Loucy (cell line): ENCODE measurements around the gene NAALAD2.

ENCODE experiments used
- H2AFZ ChIP-seq: fragments of 200-600 bp; sonication (generic); 2 replicates; pipeline ENCODE4 v1.6.0; 2016; ENCODE audit warnings: antibody characterized with exemption, mild to moderate bottlenecking, low read length, moderate library complexity
- H3F3A ChIP-seq: fragments of 200-600 bp; 2 replicates; pipeline ENCODE4 v1.6.0; 2016; ENCODE audit warnings: antibody characterized with exemption, low read depth, mild to moderate bottlenecking
- H3K27me3 ChIP-seq: fragments of 200-600 bp; sonication (generic); 2 replicates; pipeline ENCODE4 v1.6.1; 2014; ENCODE audit warnings: low read length, mild to moderate bottlenecking; ENCODE audit not compliant: insufficient read depth, poor library complexity, severe bottlenecking
- H3K36me3 ChIP-seq: fragments of 200-600 bp; sonication (generic); 2 replicates; pipeline ENCODE4 v1.6.1; 2016; ENCODE audit warnings: low read length; ENCODE audit not compliant: insufficient read depth
- H3K4me1 ChIP-seq: fragments of 200-600 bp; sonication (generic); 2 replicates; pipeline ENCODE4 v1.5.1; 2014; ENCODE audit warnings: low read length, mild to moderate bottlenecking; ENCODE audit not compliant: insufficient read depth, poor library complexity, severe bottlenecking
- H3K4me2 ChIP-seq: fragments of 200-600 bp; sonication (generic); 2 replicates; pipeline ENCODE4 v1.6.0; 2014; ENCODE audit warnings: antibody characterized with exemption, low read length, low read depth, mild to moderate bottlenecking; ENCODE audit not compliant: poor library complexity, severe bottlenecking
- H3K4me3 ChIP-seq: fragments of 200-600 bp; sonication (generic); 2 replicates; pipeline ENCODE4 v1.5.1; 2014; ENCODE audit warnings: low read length, mild to moderate bottlenecking, mixed read lengths; ENCODE audit not compliant: poor library complexity, severe bottlenecking
- H3K79me2 ChIP-seq: fragments of 200-600 bp; sonication (generic); 2 replicates; pipeline ENCODE4 v1.6.1; 2014; ENCODE audit warnings: low read length; ENCODE audit not compliant: insufficient read depth
- H3K9ac ChIP-seq: fragments of 200-600 bp; sonication (generic); 2 replicates; pipeline ENCODE4 v1.6.0; 2014; ENCODE audit warnings: mild to moderate bottlenecking, low read depth, low read length, moderate library complexity; ENCODE audit not compliant: poor library complexity, severe bottlenecking
- H3K9me2 ChIP-seq: fragments of 200-600 bp; sonication (generic); replicated peaks from 2 replicates; pipeline ENCODE4 v1.6.1; 2016; ENCODE audit warnings: low read depth, low read length, mixed read lengths
- H3K9me3 ChIP-seq: fragments of 200-600 bp; sonication (generic); 2 replicates; pipeline ENCODE4 v1.6.1; 2014; ENCODE audit warnings: mild to moderate bottlenecking, antibody characterized with exemption, low read length, low read depth; ENCODE audit not compliant: insufficient read depth
- H4K20me1 ChIP-seq: fragments of 200-600 bp; sonication (generic); 2 replicates; pipeline ENCODE4 v1.6.0; 2014; ENCODE audit warnings: antibody characterized with exemption, low read length, mild to moderate bottlenecking; ENCODE audit not compliant: insufficient read depth, poor library complexity, severe bottlenecking
- CTCF ChIP-seq: fragments of 200-600 bp; sonication (generic); conservative IDR thresholded peaks from 2 replicates; pipeline ENCODE4 v1.5.1; 2014; ENCODE audit warnings: mild to moderate bottlenecking, antibody characterized with exemption, low read length
- EZH2phosphoT487 ChIP-seq: fragments of 200-600 bp; IDR thresholded peaks from 2 replicates; pipeline ENCODE4 v1.6.1; 2018; ENCODE audit warnings: antibody characterized with exemption, mild to moderate bottlenecking, moderate library complexity, borderline replicate concordance

The NAALAD2 gene

GRCh38 chr11:90178751-90179150 is 44.3 kb downstream of the NAALAD2 start:
- Histone ChIP-seq H3K4me2 (no peak overlapping the region), H3K9me3 (no peaks in the 10 kb centered on the region), H3K36me3 (no peaks in the 10 kb centered on the region), H3K9ac (no peak overlapping the region), H3K27me3 (no peaks in the 10 kb centered on the region), H3K9me2 (no peaks in the 10 kb centered on the region), H2AFZ (no peak overlapping the region), H3K79me2 (no peaks in the 10 kb centered on the region), H3F3A (no peaks in the 10 kb centered on the region), H3K4me1 (no peaks in the 10 kb centered on the region), H4K20me1 (no peaks in the 10 kb centered on the region), H3K4me3 (no peak overlapping the region)
- TF ChIP-seq EZH2phosphoT487, result no peak
- no peak for TF ChIP-seq CTCF

DNA sequence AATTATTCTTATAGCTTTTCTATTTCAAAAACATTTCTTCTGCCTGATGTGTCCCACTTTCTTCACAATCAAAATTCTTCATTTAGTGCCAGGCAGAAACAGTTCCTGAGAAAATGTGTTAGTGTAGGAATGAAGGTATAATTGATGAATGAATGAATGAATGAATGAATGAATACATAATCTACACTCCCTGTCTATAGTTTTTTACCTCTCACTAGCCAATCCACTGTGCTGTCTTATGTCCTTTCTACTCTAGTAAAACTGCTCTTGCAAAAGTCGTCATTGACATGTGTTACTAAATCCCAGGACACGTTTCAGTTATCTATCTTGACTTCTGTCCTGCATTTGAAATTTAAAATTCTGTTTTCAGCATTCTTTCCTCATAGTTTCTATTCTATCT is 45.5 kb downstream of the NAALAD2 start:
- H2AFZ ChIP-seq, result no peak overlapping the region
- H3K79me2 ChIP-seq, result no peaks in the 10 kb centered on the region
- no peak overlapping the region for H3K9ac ChIP-seq
- TF ChIP-seq CTCF (no peak), EZH2phosphoT487 (no peak)
- no peak overlapping the region for H3K4me2 ChIP-seq
- no peaks in the 10 kb centered on the region for H3K4me1 ChIP-seq
- H3K4me3 ChIP-seq, result no peak overlapping the region
- no peaks in the 10 kb centered on the region for H3F3A ChIP-seq
- no peaks in the 10 kb centered on the region for H3K27me3 ChIP-seq
- H4K20me1 ChIP-seq, result no peaks in the 10 kb centered on the region
- no peaks in the 10 kb centered on the region for H3K9me2 ChIP-seq
- H3K36me3 ChIP-seq, result no peaks in the 10 kb centered on the region
- H3K9me3 ChIP-seq, result no peaks in the 10 kb centered on the region

GRCh38 chr11:90187839-90188238 is 53.4 kb downstream of the NAALAD2 start:
- Histone ChIP-seq H3K36me3 (no peaks in the 10 kb centered on the region), H3F3A (no peaks in the 10 kb centered on the region), H3K9me3 (no peaks in the 10 kb centered on the region), H4K20me1 (no peaks in the 10 kb centered on the region), H2AFZ (no peak overlapping the region), H3K4me2 (no peak overlapping the region), H3K27me3 (no peaks in the 10 kb centered on the region), H3K4me1 (no peaks in the 10 kb centered on the region), H3K9ac (no peak overlapping the region), H3K79me2 (no peaks in the 10 kb centered on the region), H3K4me3 (no peak overlapping the region), H3K9me2 (no peaks in the 10 kb centered on the region)
- TF ChIP-seq CTCF (no peak), EZH2phosphoT487 (no peak)
